DMS53 treated with DMSO at 0.1 percent for 48 hours (cell line): ENCODE measurements around the gene CCDC138.

ENCODE experiments used
- DNase-seq: peaks from one replicate; lab custom pipeline; 2025; ENCODE audit not compliant: unreplicated experiment; lab: John Stamatoyannopoulos, UW

The CCDC138 gene

DNA sequence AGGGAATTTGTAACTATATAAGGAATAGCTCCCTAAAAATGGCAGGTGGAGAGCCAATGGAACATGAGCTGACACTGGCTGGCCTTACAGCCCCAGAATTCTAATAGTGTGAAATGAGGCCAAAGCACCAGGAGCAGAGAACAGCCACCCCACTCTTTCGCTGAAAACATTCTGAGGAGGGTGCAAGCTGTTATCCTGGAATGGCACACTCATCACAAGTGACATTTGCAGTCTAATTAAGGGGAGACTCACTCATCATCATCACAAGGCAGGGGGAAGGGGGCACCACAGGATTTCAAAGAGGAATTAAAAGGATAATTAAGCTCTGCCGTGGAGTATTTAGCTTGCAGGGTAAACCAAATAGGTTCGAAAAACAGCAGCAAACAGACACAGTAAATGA is 108.2 kb downstream of the CCDC138 start:
- DNase-seq = no peak

DNA sequence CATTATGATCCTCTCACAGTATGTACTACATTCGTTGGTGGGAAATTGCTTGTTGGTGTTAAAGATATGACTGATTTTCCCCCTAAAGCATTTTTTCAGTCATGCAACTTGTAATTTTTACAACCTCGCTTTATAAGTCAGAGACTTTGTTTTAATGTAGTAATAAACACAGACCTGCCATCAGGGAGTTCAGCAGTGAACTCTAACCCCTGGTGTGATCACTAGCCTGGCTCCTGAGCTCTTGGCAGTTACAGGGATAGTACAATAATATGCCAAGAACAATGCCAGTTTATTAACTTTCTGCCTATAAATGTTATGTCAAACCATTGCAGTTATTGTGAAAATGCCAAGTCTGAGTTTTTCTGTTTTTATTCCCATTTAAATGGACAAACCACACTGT is 108.6 kb downstream of the CCDC138 start:
- DNase-seq = no peak

DNA sequence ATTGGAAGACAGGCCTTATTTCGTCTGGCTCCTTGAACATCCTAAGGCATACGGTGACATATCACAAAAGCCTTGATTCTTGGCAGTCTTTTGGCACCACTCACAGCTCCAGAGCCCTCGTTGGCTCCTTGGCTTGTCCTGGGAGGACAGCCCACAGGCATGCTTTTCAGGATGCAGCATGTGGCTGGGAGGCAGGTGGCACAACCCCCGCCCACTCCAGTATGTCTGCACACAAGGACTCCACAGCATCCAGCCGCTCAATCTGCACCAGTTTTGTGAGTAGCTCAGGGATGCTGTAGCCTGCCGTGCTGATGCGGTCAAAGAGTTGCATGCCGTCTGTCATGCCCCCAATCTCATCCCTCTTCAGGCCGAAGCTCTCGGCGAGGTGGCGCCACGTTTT is 110.2 kb downstream of the CCDC138 start:
- no peak for DNase-seq

DNA sequence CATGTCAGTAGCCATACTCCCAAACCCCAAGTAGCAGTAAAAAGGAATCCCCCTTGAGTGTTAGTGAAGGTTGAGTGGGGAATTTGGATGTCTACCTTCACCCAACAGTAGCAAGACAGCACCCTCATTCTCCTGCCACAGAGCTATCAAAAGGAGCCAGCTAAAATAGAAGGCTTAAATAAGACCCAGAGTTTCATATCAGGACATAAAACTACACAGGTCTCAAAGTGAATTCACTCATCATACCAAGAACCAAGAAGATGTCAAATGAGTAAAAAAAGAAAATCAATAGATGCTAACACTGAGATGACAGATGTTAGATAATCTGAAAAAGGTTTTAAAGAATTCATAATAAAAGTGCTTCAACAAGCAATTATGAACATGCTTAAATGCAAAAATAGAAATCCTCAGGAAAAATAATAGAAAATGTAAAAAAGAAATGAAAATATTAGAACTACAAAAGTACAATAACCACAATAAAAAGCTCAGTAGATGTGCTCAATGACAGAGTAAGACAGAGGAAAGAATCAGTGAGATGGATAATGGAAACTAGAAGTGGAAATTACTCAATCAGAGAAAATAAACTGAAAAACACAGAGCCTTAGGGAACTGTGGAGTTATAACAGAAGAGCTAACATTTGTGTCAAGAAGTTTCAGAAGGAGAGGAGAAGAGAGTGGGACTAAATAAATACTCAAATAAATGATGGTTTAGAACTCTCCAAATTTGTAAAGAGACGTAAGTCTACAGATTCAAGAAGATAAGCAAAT is 111.9 kb downstream of the CCDC138 start:
- no peak for DNase-seq

DNA sequence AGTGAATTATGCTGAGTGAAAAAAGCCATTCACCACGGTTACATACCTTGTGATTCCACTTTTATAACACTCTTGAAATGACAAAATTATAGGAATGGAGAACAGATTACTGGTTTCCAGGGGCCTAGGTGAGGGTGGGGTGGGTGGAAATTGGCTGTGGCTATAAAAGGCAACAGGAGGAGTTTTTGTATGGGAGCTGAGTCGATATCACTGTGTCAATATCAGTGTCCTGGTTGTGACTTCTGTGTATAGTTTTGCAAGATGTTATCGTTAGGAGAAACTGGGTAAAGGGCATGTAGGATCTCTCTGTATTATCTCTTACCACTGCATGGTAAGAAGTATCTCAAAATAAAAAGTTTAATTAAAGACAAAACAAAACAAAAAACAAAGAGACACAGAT is 118.1 kb downstream of the CCDC138 start:
- DNase-seq = no peak

DNA sequence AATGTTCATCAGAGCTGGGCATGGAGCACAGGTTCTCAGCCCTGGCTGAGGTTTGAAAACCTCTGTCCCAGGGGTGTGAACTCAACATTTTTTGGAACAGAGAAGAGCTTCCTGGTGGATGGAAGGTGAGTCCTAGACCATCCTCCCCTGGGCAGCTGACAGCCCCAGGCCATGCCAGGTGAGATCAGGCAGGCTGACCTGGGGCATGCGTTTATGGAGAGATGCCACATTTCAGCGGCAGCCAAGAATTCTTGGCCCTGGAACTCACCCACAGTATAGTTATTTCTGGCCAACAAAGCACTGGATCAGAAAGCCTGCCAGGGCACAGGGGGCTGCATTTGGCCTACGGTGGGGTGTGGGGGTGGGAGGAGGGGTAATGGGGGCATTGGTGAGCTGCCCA is 118.6 kb downstream of the CCDC138 start:
- no peak for DNase-seq

DNA sequence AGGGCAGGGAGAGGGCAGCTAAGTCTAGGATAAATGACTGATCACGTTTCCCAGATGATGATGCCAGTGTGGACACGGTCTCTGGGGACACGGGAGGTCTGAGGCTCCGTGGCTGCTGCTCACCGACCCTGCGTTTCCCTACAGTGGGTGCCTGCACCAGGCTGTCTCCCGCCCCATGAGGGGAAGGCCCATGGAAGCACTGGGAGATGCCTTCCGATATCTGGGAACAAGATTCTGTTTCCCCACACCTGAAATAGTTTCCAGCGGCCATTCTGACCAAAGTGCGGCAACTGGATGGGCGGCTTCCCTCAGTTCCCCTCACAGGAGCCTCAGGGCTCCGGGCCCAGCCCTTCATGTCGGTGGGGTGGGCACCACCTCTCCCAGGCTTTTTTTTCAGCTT is 119.3 kb downstream of the CCDC138 start:
- no peak for DNase-seq

DNA sequence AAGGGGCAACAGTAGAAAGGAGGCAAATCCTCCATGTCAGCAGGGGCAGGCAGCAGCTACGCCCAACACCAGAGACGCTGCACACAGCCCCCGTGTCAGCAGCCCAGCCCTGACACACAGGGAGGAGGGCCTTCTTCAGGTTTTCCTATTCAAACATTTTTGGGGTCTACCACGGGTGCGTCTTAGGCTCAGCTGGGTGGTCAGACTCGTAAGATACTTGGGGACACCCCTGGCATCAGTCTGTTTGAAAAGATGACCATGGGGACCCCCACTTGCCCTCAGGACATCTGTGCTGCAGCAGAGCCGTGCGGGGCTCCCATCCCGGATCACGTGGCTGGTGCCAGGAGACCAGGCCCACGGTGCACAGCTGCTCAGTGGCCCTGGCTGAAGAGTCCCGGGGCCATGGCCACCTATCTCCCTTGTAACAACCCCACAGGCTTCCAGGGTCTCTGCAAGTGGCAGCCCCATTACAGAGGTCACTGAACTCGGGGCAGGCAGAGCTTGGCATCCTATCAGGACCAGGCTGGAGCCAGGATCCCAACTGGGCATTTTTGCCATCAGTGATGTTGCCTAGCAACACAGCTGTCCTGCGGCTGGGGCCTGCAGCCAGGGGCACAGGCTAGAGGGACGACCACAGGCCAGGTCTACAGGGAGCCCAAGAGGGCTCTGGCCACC is 120.0 kb downstream of the CCDC138 start:
- DNase-seq = no peak

DNA sequence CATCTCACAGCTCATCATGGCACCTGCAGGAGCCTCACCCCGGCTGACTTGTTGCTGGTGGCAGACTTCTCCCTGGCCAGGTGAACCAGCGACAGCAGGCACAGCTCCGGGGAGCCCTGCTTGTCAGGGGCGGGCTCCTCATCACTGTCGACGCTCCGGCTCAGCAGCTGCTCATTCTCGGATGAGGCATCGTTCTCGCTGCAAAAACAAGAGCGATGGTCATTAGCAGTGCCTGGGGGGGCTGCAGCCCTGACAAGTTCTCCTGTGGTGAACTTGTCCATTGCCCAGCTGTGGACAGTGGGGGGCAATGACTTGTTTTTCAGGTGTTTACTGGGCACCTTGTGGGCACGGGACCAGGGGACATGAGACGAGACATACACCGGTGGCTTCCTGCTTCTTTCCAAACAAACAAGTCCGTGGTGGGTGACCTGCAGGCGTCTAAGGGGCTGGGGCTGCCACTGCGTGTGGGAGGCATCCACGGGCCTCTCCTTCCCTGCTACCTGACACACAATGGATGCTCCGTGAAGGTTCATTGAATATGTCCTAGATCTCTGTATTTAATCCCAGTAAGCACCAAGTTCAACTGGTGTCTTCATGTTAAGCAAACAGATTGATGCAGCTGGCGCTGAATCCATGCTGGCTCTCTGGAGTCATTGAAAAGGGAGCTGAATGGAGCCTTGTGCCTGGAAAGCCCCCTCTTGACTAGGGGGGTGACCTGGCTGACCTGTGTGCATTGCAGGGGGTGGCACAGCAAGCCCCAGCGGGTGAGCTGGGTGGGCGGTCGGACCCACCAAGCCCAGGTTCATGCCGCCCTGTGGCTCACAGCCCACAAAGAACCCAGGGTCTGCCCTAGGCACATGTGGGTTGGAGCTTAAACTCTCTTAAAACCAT is 121.5 kb downstream of the CCDC138 start:
- DNase-seq = no peak

DNA sequence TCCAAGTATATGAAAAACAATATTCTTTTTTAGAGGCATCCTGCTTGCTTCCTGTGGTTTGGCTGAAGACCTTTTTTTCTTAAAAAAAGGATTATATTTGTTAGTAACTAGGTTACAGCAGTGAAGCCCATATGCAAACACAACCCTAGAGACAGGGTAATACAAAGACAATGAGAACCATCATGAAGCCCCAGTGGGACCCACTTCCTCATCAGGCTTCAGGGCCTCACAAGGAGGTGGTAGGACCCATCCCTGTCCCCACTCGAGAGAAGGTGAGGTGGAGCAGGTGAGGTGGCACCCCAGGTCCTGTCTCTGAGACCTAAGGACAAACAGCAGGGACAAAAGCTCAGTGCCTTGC is 122.1 kb downstream of the CCDC138 start:
- DNase-seq = no peak

DNA sequence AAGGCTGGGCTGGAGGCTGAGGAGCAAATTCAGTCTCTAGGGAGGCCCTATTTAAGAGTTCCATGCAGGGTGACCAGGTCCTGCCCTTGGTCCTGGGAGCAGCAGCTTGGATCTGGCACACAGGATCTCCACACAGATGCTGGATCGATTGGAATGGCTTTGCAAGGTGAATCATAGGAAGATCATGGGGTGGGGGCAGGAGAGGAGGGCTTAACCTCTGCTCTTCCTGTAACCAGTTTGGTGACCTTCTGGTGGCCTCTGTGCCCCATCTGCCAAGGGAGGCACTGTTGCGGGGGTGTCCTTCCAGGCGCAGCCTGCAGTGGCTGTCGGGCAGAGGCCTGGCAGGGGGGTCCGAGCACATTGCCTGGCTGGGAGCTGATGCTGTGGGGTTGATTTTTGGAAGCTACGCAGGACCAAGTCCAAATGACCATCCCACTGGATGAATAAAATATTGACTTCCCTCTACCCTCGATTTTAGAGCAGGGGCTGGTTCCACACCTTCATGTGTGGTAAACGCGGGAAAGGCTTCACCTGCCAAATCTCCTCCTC is 122.8 kb downstream of the CCDC138 start:
- no peak for DNase-seq

DNA sequence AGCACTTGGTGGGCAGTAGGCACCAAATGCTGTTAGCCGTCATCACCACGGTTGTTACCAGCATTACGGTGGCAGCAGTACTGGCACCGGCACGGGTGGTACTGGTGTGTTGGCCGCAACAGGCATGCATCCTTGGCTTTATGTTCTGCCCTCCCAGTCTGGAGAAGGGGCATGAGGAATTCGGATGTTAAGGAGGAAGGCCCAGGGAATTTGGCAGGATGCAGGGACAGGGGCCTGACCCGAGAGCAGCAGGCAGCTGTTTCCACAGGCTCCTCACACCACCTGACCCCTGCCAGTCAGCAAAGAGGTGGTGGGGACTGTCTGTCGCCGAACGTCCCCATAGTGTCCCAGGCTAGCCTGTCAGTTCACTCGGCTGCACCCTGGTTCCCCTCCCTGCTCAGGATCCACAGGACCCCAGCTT is 123.5 kb downstream of the CCDC138 start:
- DNase-seq = no peak

DNA sequence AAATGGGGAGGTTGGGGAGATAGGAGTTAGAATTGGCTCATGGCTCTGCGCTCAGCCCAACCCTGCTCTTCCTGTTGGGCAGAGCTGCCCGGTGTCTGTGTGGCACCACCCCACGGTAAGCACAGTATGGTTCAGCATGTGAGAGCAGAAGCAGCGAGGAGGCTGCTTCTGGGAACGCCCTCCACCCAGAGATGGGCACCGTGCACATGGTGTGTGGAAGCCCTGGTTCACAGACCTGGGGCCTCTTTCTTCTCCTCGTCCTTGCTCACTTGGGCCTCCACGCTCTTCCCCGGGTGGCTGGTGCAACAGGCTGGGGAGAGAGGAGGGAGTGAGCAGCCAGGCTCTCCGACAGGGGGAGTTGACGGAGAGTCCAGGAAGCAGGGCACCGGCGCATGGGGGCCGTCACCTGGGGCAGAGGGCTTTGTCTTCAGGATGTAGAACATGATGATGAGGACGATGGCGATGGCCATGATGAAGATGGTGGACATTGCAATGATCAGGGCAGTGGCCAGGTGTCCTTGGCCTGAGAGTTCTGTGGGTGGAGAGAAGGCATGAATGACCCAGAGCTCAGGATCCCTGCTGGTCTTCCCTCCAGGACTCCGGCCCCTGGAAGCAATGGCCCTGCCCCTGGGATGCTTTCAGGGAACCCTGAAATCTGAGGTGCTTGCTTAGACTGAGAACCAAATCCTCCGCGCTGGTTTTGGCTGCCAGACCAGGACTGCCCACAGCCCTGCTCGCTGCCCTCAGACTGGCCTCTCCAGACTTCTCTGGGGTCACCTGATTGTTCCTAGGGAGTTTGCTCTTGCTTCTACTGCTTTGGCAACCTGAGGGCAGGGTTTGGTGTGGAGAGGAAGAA is 124.2 kb downstream of the CCDC138 start:
- no peak for DNase-seq

DNA sequence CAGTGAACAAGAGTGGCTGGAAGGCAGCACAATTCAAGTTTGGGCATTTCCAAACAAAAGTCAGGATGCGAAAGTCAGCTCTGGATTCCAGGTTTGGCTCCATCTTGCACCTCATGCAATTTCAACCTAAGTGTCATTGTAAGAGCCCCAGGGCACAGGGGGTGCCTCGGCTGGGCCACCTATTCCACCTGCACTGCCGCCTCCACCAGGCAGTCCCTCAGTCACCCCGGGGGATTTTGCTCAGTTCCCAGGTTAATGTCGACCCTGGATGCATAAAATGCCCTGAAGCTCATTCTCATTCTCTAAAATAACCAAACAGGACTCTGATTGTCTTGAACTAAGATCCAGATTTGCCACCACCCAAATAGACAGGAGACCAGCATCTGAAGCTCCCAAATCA is 124.8 kb downstream of the CCDC138 start:
- no peak for DNase-seq

DNA sequence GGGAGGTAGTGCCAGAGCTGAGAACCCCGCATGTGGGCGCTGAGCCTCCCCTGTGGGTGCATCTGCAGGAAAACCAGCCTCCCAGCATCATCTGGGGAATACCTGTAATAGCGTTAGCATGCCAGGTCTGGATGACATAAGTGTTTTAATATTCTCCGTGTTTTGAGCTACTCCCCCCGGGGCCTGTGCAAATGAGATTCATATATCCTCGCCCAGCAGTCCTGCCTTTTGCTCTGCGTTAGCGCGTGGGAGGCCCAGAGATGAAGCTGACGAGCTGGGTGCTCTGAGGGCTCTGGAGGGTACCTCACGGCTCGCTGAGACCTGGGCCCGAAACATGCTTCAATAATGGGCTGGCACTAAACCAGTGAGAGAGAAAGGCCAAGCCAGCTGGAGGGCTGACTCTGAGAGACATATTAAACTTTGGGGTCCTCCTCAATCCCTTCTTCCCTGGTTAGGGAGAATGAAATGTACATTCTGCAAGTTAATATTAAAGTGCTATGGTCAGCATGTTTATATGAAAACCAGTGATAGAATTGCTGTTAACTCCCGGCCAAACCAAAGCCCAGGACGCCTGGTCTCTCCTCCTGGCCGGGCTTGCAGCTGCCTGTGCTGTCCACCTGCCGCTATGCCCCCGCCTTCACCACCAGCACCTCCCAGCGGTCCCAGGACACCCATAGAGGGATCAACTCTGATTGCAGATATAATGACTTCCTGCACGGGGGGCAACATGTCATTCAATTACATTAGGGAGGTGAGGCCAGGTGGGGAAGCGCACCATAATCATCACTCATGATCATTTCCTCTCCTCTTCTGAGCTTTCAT is 125.4 kb downstream of the CCDC138 start:
- DNase-seq = no peak

DNA sequence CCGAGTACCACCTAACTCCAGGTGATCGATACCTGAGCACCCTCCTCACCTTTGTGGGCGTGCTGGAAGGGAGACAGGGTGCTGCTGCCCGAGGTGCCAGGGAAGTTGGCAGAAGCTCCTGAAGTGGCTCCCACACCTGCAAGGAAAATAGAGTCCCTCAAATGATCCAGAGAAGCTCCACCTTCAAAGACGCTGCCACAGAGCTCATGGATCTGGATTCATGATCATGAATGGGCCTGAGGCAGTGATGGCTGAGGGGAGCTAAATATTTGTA is 126.0 kb downstream of the CCDC138 start:
- DNase-seq = no peak

DNA sequence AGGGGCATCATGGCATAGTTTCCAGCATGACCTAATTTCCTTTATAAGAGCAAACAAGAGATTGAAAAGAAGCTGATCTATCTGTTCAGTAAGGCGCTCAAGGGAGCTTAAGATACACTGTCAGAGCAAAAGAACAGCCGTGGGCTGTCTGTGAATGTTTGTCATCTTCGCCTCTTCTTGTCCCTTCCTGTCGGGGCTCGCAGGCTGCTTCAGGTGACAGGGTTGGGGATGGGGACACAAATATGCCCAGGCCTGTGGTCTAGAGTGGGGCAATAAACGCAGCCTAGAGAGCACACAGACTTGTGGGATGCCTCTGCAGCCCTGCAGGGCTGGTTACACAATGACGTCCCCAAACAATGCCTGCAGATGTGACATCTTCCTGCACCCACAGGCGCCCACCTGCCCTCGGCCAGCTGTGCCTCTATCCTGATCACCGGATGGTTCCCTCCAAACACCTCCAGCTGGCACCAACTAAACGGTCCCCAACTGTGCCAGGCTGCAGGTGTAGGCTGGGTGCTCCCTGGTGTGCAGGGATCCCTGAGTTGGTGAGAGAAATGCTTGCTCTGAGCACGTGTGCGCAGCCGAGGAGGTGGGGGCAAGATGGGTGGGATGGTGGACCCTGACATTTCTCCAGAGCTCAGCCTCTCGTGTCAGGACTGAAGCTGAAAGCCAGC is 129.7 kb downstream of the CCDC138 start:
- no peak for DNase-seq

DNA sequence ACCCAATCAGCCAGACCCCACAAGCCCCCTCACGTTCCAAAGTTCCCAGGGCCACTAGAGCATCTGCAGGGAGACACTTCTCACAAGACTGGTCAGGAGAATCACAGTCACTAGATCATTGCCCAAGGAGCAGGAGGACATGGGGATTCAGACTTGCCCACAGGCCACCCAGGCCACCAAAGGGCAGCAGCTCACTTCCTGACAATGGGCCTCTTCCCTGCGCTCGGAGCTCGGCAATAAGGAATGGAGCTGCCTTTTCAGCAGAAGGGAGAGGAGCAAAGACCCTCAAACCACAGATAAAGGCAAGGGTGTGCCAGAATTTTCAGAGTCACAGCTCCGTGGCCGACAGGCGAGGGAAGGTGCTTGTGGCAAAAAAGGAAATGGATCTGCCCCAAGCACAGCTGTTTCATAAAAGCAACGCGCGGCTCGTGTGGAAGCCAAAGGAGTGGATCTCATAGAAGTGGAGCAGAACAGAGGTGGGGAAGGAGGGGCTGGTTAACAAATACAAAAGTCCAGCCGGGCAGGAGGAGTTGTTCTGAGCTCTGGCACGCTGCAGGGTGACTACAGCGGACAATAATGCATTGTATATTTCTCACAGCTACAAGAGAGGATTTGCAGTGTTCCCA is 130.3 kb downstream of the CCDC138 start:
- DNase-seq = no peak

DNA sequence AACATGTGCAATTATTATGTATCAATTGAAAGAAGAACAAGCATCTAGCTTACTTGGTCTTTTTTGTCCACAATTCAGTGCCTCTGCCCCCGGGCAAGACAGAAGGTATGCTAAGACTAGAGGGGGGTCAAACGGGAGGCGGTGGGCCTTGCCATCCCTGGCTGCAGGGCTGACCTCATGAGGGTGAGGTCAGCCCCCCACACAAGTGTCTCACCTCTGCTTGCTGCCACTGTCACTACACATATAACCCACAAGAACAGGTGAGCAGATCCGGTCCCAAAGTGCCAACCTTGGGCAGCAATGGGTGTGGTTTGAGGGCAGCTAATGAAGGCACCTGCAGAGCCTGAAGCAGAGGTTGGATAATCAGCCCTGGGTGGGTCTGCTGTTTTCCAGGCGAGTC is 131.0 kb downstream of the CCDC138 start:
- no peak for DNase-seq
